HEK293 (cell line): ENCODE measurements around the gene RAB6A.

Experiments
- CTCF ChIA-PET: fragments of 350-600 bp; formaldehyde crosslinking; extraction: SDS; loops from one replicate; lab custom pipeline; 2021; ENCODE audit warnings: antibody characterized with exemption; lab: Yijun Ruan, JAX
- POLR2A ChIA-PET: fragments of 300-600 bp; formaldehyde crosslinking; extraction: SDS; loops from one replicate; lab custom pipeline; 2020; ENCODE audit warnings: antibody characterized with exemption, inconsistent platforms; lab: Yijun Ruan, JAX
- H3K27ac ChIP-seq: fragments of 200-500 bp; sonication (Bioruptor generic); 2 replicates; pipeline ENCODE4 v1.5.1; 2014; ENCODE audit warnings: low read depth, low read length, control low read depth, inconsistent platforms; ENCODE audit errors: extremely low read depth
- H3K36me3 ChIP-seq, 2 experiments: fragments of 200-500 bp in 1 of 2; sonication (Bioruptor generic) in 1 of 2; 1 replicate in 1 of 2; 2 replicates in 1 of 2; pipeline ENCODE4 v1.5.1; 2014 to 2017; ENCODE audit warnings: inconsistent platforms in 2 of 2, low read length in 2 of 2; ENCODE audit not compliant: control insufficient read depth in 2 of 2, insufficient read depth in 1 of 2
- H3K4me1 ChIP-seq: fragments of 200-500 bp; sonication (Bioruptor generic); 2 replicates; pipeline ENCODE4 v1.5.1; 2014; ENCODE audit warnings: mild to moderate bottlenecking, low read length, inconsistent platforms; ENCODE audit not compliant: control insufficient read depth, insufficient read depth
- H3K4me3 ChIP-seq: 2 replicates; pipeline ENCODE4 v1.5.1; 2011; ENCODE audit warnings: low read depth, mild to moderate bottlenecking, control low read depth, low read length, moderate library complexity
- H3K9me3 ChIP-seq: fragments of 200-500 bp; sonication (Bioruptor generic); 2 replicates; pipeline ENCODE4 v1.5.1; 2014; ENCODE audit warnings: low read depth, low read length, inconsistent platforms; ENCODE audit not compliant: control insufficient read depth, insufficient read depth
- ATF2 ChIP-seq: fragments of 450-650 bp; formaldehyde crosslinking; IDR thresholded peaks from 2 replicates; pipeline ENCODE4 v1.5.1; 2016; ENCODE audit warnings: missing biosample characterization, missing genetic modification characterization, low read depth
- BCL6B ChIP-seq: fragments of 450-650 bp; formaldehyde crosslinking; IDR thresholded peaks from 2 replicates; pipeline ENCODE4 v1.5.1; 2017; ENCODE audit warnings: missing biosample characterization, missing genetic modification characterization
- HOXA7 ChIP-seq: sonication (generic); formaldehyde crosslinking; IDR thresholded peaks from 2 replicates; pipeline ENCODE4 v1.8.1; 2022; ENCODE audit warnings: missing genetic modification reagents, borderline replicate concordance
- INSM2 ChIP-seq: fragments of 450-650 bp; formaldehyde crosslinking; IDR thresholded peaks from 2 replicates; pipeline ENCODE4 v1.5.1; 2016; ENCODE audit warnings: missing biosample characterization, missing genetic modification characterization
- KLF16 ChIP-seq: fragments of 450-650 bp; formaldehyde crosslinking; IDR thresholded peaks from 2 replicates; pipeline ENCODE4 v1.5.1; 2017; ENCODE audit warnings: missing biosample characterization, missing genetic modification characterization
- KLF7 ChIP-seq: fragments of 450-650 bp; formaldehyde crosslinking; IDR thresholded peaks from 2 replicates; pipeline ENCODE4 v1.5.1; 2016; ENCODE audit warnings: missing biosample characterization, missing genetic modification characterization, borderline replicate concordance
- REPIN1 ChIP-seq: fragments of 450-650 bp; formaldehyde crosslinking; IDR thresholded peaks from 2 replicates; pipeline ENCODE4 v1.5.1; 2017; ENCODE audit warnings: missing biosample characterization, missing genetic modification characterization, low read depth
- WT1 ChIP-seq: fragments of 450-650 bp; formaldehyde crosslinking; IDR thresholded peaks from 2 replicates; pipeline ENCODE4 v1.5.1; 2016; ENCODE audit warnings: missing biosample characterization, missing genetic modification characterization
- ZIC2 ChIP-seq: fragments of 450-650 bp; formaldehyde crosslinking; IDR thresholded peaks from 2 replicates; pipeline ENCODE4 v1.5.1; 2016; ENCODE audit warnings: missing biosample characterization, missing genetic modification characterization
- ZNF132 ChIP-seq: fragments of 450-650 bp; formaldehyde crosslinking; IDR thresholded peaks from 2 replicates; pipeline ENCODE4 v1.5.1; 2017; ENCODE audit warnings: missing biosample characterization, missing genetic modification characterization, borderline replicate concordance
- ZNF140 ChIP-seq: fragments of 450-650 bp; formaldehyde crosslinking; IDR thresholded peaks from 2 replicates; pipeline ENCODE4 v1.5.1; 2016; ENCODE audit warnings: missing biosample characterization, missing genetic modification characterization
- ZNF148 ChIP-seq: fragments of 450-650 bp; formaldehyde crosslinking; IDR thresholded peaks from 2 replicates; pipeline ENCODE4 v1.5.0; 2017; ENCODE audit warnings: missing biosample characterization, missing genetic modification characterization, borderline replicate concordance
- ZNF16 ChIP-seq: fragments of 450-650 bp; formaldehyde crosslinking; IDR thresholded peaks from 2 replicates; pipeline ENCODE4 v1.5.1; 2016; ENCODE audit warnings: low read depth, missing biosample characterization, missing genetic modification characterization
- ZNF184 ChIP-seq: fragments of 450-650 bp; IDR thresholded peaks from 2 replicates; pipeline ENCODE4 v1.5.1; 2018; ENCODE audit warnings: missing biosample characterization, mild to moderate bottlenecking, missing genetic modification characterization
- ZNF239 ChIP-seq: fragments of 450-650 bp; formaldehyde crosslinking; IDR thresholded peaks from 2 replicates; pipeline ENCODE4 v1.5.1; 2016; ENCODE audit warnings: missing biosample characterization, missing genetic modification characterization
- ZNF274 ChIP-seq, 2 experiments: fragments of 200-500 bp in 1 of 2; fragments of 450-650 bp in 1 of 2; sonication (Bioruptor generic) in 1 of 2; formaldehyde crosslinking in 1 of 2; IDR thresholded peaks; 2 replicates each; pipeline versions ENCODE4 v1.5.1 to v1.6.1; 2014 to 2016; ENCODE audit warnings: borderline replicate concordance in 1 of 2, inconsistent platforms in 1 of 2, low read length in 1 of 2, missing biosample characterization in 1 of 2, missing genetic modification characterization in 1 of 2
- ZNF280D ChIP-seq: fragments of 450-650 bp; formaldehyde crosslinking; IDR thresholded peaks from 2 replicates; pipeline ENCODE4 v1.5.1; 2016; ENCODE audit warnings: missing biosample characterization, missing genetic modification characterization
- ZNF488 ChIP-seq: fragments of 450-650 bp; formaldehyde crosslinking; IDR thresholded peaks from 2 replicates; pipeline ENCODE4 v1.5.1; 2016; ENCODE audit warnings: missing biosample characterization, missing genetic modification characterization
- ZNF501 ChIP-seq: fragments of 450-650 bp; formaldehyde crosslinking; IDR thresholded peaks from 2 replicates; pipeline ENCODE4 v1.5.1; 2016; ENCODE audit warnings: missing biosample characterization, missing genetic modification characterization
- ZNF513 ChIP-seq: fragments of 450-650 bp; IDR thresholded peaks from 2 replicates; pipeline ENCODE4 v1.5.1; 2018; ENCODE audit warnings: missing biosample characterization, missing genetic modification characterization
- ZNF596 ChIP-seq: fragments of 450-650 bp; IDR thresholded peaks from 2 replicates; pipeline ENCODE4 v1.5.0; 2018; ENCODE audit warnings: missing biosample characterization, mild to moderate bottlenecking, missing genetic modification characterization, moderate library complexity
- ZNF629 ChIP-seq: fragments of 450-650 bp; formaldehyde crosslinking; IDR thresholded peaks from 2 replicates; pipeline ENCODE4 v1.5.1; 2017; ENCODE audit warnings: missing biosample characterization, missing genetic modification characterization
- ZNF777 ChIP-seq: fragments of 450-650 bp; formaldehyde crosslinking; IDR thresholded peaks from 2 replicates; pipeline ENCODE4 v1.5.1; 2017; ENCODE audit warnings: missing biosample characterization, missing genetic modification characterization, borderline replicate concordance
- ZNF843 ChIP-seq: fragments of 450-650 bp; formaldehyde crosslinking; IDR thresholded peaks from 2 replicates; pipeline ENCODE4 v1.5.1; 2016; ENCODE audit warnings: missing biosample characterization, missing genetic modification characterization
- ZSCAN30 ChIP-seq: fragments of 450-650 bp; IDR thresholded peaks from 2 replicates; pipeline ENCODE4 v1.5.1; 2018; ENCODE audit warnings: missing biosample characterization, mild to moderate bottlenecking, missing genetic modification characterization, moderate library complexity

RAB6A gene

GRCh38 chr11:73659961-73660360, 100.9 kb downstream of the RAB6A start (continued):
- TF ChIP-seq ZNF280D (tag by site-specific recombination) (no peak), ZNF843 (tag by site-specific recombination) (no peak), ATF2 (no peak), ZNF501 (tag by site-specific recombination) (no peak), ZNF513 (tag by site-specific recombination) (no peak)

- no peak overlapping the region for H3K27ac ChIP-seq
- peaks cover 0 to 3% of the 10 kb centered on the region in 2 experiments; a peak in 1 of 3 replicates for H3K36me3 ChIP-seq
- H3K9me3 ChIP-seq, result no peaks in the 10 kb centered on the region
- TF ChIP-seq HOXA7 (CRISPR knock-in tag), result no peak
- TF ChIP-seq ZNF140 (tag by site-specific recombination), result no peak
- no peak for TF ChIP-seq ZNF132 (tag by site-specific recombination)
- no peak for TF ChIP-seq ZNF488 (tag by site-specific recombination)
- TF ChIP-seq ZNF16, result no peak
- no peak for TF ChIP-seq KLF7
- TF ChIP-seq BCL6B, result no peak
- TF ChIP-seq ZIC2 (tag by site-specific recombination), result no peak
- TF ChIP-seq ZNF239 (tag by site-specific recombination), result no peak
- TF ChIP-seq INSM2 (tag by site-specific recombination), result no peak
- no peak for TF ChIP-seq ZNF777 (tag by site-specific recombination)
- no peak for TF ChIP-seq ZNF184 (tag by site-specific recombination)
- TF ChIP-seq WT1 (tag by site-specific recombination), result no peak
- no peak for TF ChIP-seq ZSCAN30
- TF ChIP-seq ZNF629 (tag by site-specific recombination), result no peak
- no peak for TF ChIP-seq ZNF148 (tag by site-specific recombination)
- no peak for TF ChIP-seq KLF16
- no peak for TF ChIP-seq REPIN1 (tag by site-specific recombination)
- TF ChIP-seq ZNF596 (tag by site-specific recombination), result no peak
- no peak for TF ChIP-seq ZNF274 (IDR thresholded peaks at IDR 0.05; ENCODE audit: low read length)
- no peak for TF ChIP-seq ZNF274 (tag by site-specific recombination; IDR thresholded peaks at IDR 0.05; ENCODE audit: borderline replicate concordance)
- H3K4me3 ChIP-seq, result no peak overlapping the region
- CTCF ChIA-PET, result interaction anchor here (0.9 to 1.0 kb wide), 2 partner anchors 31 kb away, joined by 3 to 4 read pairs; no protein-coding TSS in a partner anchor
- H3K4me1 ChIP-seq, result no peaks in the 10 kb centered on the region
- POLR2A ChIA-PET, result no interaction called here
Measured at GRCh38 chr11:73656985-73657384, 103.9 kb downstream of the RAB6A start.
